H1 (cell line): ENCODE measurements around the gene DSC3. TPM values are rescaled to one million over a fixed set of nuclear protein-coding genes. Genes with fewer than 3 reads are reported as not detected.

Source experiments
- CTCF ChIA-PET: fragments of 300-600 bp; sonication (Branson Sonifier 250); formaldehyde crosslinking; loops from one replicate; lab custom pipeline; 2021; ENCODE audit not compliant: partially characterized antibody; lab: Charles Lee
- POLR2A ChIA-PET: fragments of 300-600 bp; sonication (Branson Sonifier 250); formaldehyde crosslinking; loops from one replicate; lab custom pipeline; 2021; ENCODE audit warnings: inconsistent platforms; ENCODE audit not compliant: partially characterized antibody; lab: Charles Lee
- DNase-seq, 2 experiments: peaks; one replicate each; pipeline versions ENCODE4 v3.0.0 to v3.0.0-alpha.2; 2010 to 2022; ENCODE audit warnings: low spot score in 2 of 2, low read depth in 1 of 2, mixed read lengths in 1 of 2
- FAIRE-seq: peaks from 2 replicates; lab custom pipeline; 2011; peaks lifted over from hg19 to GRCh38; lab: Jason Lieb, UNC
- H2AFZ ChIP-seq: 2 replicates; pipeline ENCODE4 v1.8.1; 2012; ENCODE audit warnings: low read length, inconsistent platforms
- H2AK5ac ChIP-seq: 2 replicates; pipeline ENCODE4 v1.6.1; 2013; ENCODE audit warnings: low read depth, low read length
- H2BK120ac ChIP-seq: replicated peaks from 2 replicates; pipeline ENCODE3; 2013; ENCODE audit warnings: low read depth, low read length, inconsistent platforms
- H2BK12ac ChIP-seq: 2 replicates; pipeline ENCODE4 v1.6.1; 2013; ENCODE audit warnings: low read depth, low read length
- H2BK15ac ChIP-seq: 2 replicates; pipeline ENCODE4 v1.6.1; 2013; ENCODE audit warnings: low read length
- H2BK20ac ChIP-seq: 2 replicates; pipeline ENCODE4 v1.6.1; 2013; ENCODE audit warnings: low read length
- H2BK5ac ChIP-seq: 2 replicates; pipeline ENCODE4 v1.6.1; 2013; ENCODE audit warnings: low read depth, low read length
- H3K14ac ChIP-seq: 2 replicates; pipeline ENCODE4 v1.6.1; 2013; ENCODE audit warnings: inconsistent platforms; ENCODE audit not compliant: insufficient read length
- H3K18ac ChIP-seq: 2 replicates; pipeline ENCODE4 v1.6.1; 2013; ENCODE audit warnings: low read length; ENCODE audit errors: extremely low read depth
- H3K23ac ChIP-seq: 2 replicates; pipeline ENCODE4 v1.6.1; 2013; ENCODE audit warnings: inconsistent platforms; ENCODE audit not compliant: insufficient read length
- H3K23me2 ChIP-seq: 2 replicates; pipeline ENCODE4 v1.6.1; 2013; ENCODE audit warnings: low read depth, low read length
- H3K27ac ChIP-seq: 2 replicates; pipeline ENCODE4 v1.6.1; 2011; ENCODE audit warnings: low read depth, low read length, inconsistent platforms
- H3K27me3 ChIP-seq, 4 experiments: replicated peaks in 1 of 4; 1 replicate in 1 of 4; 2 replicates in 3 of 4; pipeline versions ENCODE4 v1.6.1 to v1.8.1; 2011 to 2013; ENCODE audit warnings: low read length in 3 of 4, mild to moderate bottlenecking in 3 of 4, inconsistent platforms in 2 of 4, mixed read lengths in 2 of 4, moderate library complexity in 1 of 4; ENCODE audit not compliant: control insufficient read depth in 3 of 4, insufficient read depth in 3 of 4; ENCODE audit errors: extremely low read depth in 1 of 4
- H3K36me3 ChIP-seq, 4 experiments: 2 replicates each; pipeline versions ENCODE4 v1.6.1 to v1.8.1; 2011 to 2013; ENCODE audit warnings: mild to moderate bottlenecking in 4 of 4, low read length in 3 of 4, moderate library complexity in 2 of 4, control low read depth in 1 of 4, inconsistent platforms in 1 of 4; ENCODE audit not compliant: insufficient read depth in 4 of 4, control insufficient read depth in 2 of 4
- H3K4ac ChIP-seq: replicated peaks from 2 replicates; pipeline ENCODE3; 2013; ENCODE audit warnings: low read length, low read depth, mixed read lengths, inconsistent platforms; ENCODE audit not compliant: insufficient read length
- H3K4me1 ChIP-seq, 4 experiments: replicated peaks in 1 of 4; 1 replicate in 1 of 4; 2 replicates in 3 of 4; pipeline versions ENCODE4 v1.6.1 to v1.8.1; 2011 to 2013; ENCODE audit warnings: low read length in 3 of 4, inconsistent platforms in 2 of 4, mixed read lengths in 1 of 4; ENCODE audit not compliant: insufficient read depth in 4 of 4, control insufficient read depth in 3 of 4
- H3K4me2 ChIP-seq, 2 experiments: 2 replicates each; pipeline versions ENCODE4 v1.6.1 to v1.8.1; 2011 to 2013; ENCODE audit warnings: low read depth in 2 of 2, low read length in 2 of 2, control low read depth in 1 of 2, inconsistent platforms in 1 of 2, mild to moderate bottlenecking in 1 of 2; ENCODE audit not compliant: insufficient read depth in 1 of 2
- H3K4me3 ChIP-seq, 4 experiments: fragments of 200-600, 300-600 bp in 1 of 4; sonication (generic), shearing (Covaris generic), sonication (Bioruptor Twin) in 1 of 4; 2 replicates each; pipeline versions ENCODE4 v1.5.1 to v1.8.1; 2011 to 2016; ENCODE audit warnings: low read length in 4 of 4, low read depth in 3 of 4, control low read depth in 2 of 4, inconsistent platforms in 2 of 4, mild to moderate bottlenecking in 2 of 4, mixed read lengths in 1 of 4, moderate library complexity in 1 of 4; ENCODE audit not compliant: insufficient read depth in 2 of 4; ENCODE audit errors: extremely low read depth in 1 of 4
- H3K56ac ChIP-seq: replicated peaks from 2 replicates; pipeline ENCODE3; 2013; ENCODE audit warnings: low read depth, mild to moderate bottlenecking, mixed read lengths, low read length, inconsistent platforms; ENCODE audit not compliant: insufficient read length
- H3K79me1 ChIP-seq: 2 replicates; pipeline ENCODE4 v1.6.1; 2013; ENCODE audit warnings: low read depth, low read length, control low read depth
- H3K79me2 ChIP-seq, 2 experiments: 2 replicates each; pipeline versions ENCODE4 v1.6.1 to v1.8.1; 2012 to 2013; ENCODE audit warnings: low read length in 2 of 2, mild to moderate bottlenecking in 2 of 2, inconsistent platforms in 1 of 2; ENCODE audit not compliant: insufficient read depth in 2 of 2, control insufficient read depth in 1 of 2
- H3K9ac ChIP-seq, 4 experiments: replicated peaks in 1 of 4; 1 replicate in 1 of 4; 2 replicates in 3 of 4; pipeline versions ENCODE4 v1.6.1 to v1.8.1; 2011 to 2013; ENCODE audit warnings: low read depth in 3 of 4, low read length in 3 of 4, control low read depth in 2 of 4, mild to moderate bottlenecking in 2 of 4, moderate library complexity in 2 of 4, inconsistent platforms in 1 of 4; ENCODE audit errors: extremely low read depth in 1 of 4
- H3K9me3 ChIP-seq, 2 experiments: 2 replicates each; pipeline versions ENCODE4 v1.6.1 to v1.8.1; 2012 to 2013; ENCODE audit warnings: mild to moderate bottlenecking in 2 of 2, moderate library complexity in 2 of 2, control low read depth in 1 of 2, inconsistent platforms in 1 of 2, low read depth in 1 of 2, low read length in 1 of 2, mixed read lengths in 1 of 2; ENCODE audit not compliant: insufficient read depth in 2 of 2
- H4K20me1 ChIP-seq, 2 experiments: replicated peaks in 1 of 2; 2 replicates each; pipeline versions ENCODE3 to v1.8.1; 2011 to 2013; ENCODE audit warnings: inconsistent platforms in 2 of 2, low read length in 2 of 2, mild to moderate bottlenecking in 1 of 2; ENCODE audit not compliant: insufficient read depth in 2 of 2, control insufficient read depth in 1 of 2
- H4K5ac ChIP-seq: 2 replicates; pipeline ENCODE4 v1.6.1; 2013; ENCODE audit warnings: low read length, low read depth, mixed read lengths, inconsistent platforms; ENCODE audit not compliant: insufficient read length
- H4K8ac ChIP-seq: 2 replicates; pipeline ENCODE4 v1.8.0; 2013; ENCODE audit warnings: mild to moderate bottlenecking, moderate library complexity, low read length, inconsistent platforms; ENCODE audit not compliant: insufficient read depth; ENCODE audit errors: extremely low read depth
- H4K91ac ChIP-seq: replicated peaks from 2 replicates; pipeline ENCODE3; 2013; ENCODE audit warnings: low read length, mixed read lengths, inconsistent platforms; ENCODE audit not compliant: insufficient read length
- BRCA1 ChIP-seq: IDR thresholded peaks from 2 replicates; pipeline ENCODE4 v1.6.1; 2012; ENCODE audit warnings: low read depth, low read length, improper control_type of control experiment
- CHD2 ChIP-seq: IDR thresholded peaks from 2 replicates; pipeline ENCODE4 v1.6.1; 2012; ENCODE audit warnings: low read length, improper control_type of control experiment
- GABPA ChIP-seq: IDR thresholded peaks from 2 replicates; pipeline ENCODE4 v1.6.1; 2011; ENCODE audit warnings: mild to moderate bottlenecking, low read length, moderate library complexity, borderline replicate concordance; ENCODE audit not compliant: insufficient read depth
- NRF1 ChIP-seq: IDR thresholded peaks from 2 replicates; pipeline ENCODE4 v1.6.1; 2011; ENCODE audit warnings: mild to moderate bottlenecking, low read depth, low read length, improper control_type of control experiment
- PHF8 ChIP-seq: fragments of 200-600 bp; sonication (generic); conservative IDR thresholded peaks from 2 replicates; pipeline ENCODE4 v1.7.1; 2012; ENCODE audit warnings: low read depth, mild to moderate bottlenecking, inconsistent platforms, low read length, moderate library complexity
- POLR2A ChIP-seq, 2 experiments: IDR thresholded peaks; 1 replicate in 1 of 2; 2 replicates in 1 of 2; pipeline ENCODE4 v1.6.1; 2011; ENCODE audit warnings: low read depth in 2 of 2, low read length in 2 of 2, mild to moderate bottlenecking in 2 of 2; ENCODE audit errors: control extremely low read depth in 1 of 2
- POU5F1 ChIP-seq: IDR thresholded peaks from 2 replicates; pipeline ENCODE4 v1.6.1; 2011; ENCODE audit warnings: low read depth, mild to moderate bottlenecking, low read length, moderate library complexity
- TAF7 ChIP-seq: optimal IDR thresholded peaks from 2 replicates; pipeline ENCODE3; 2011; ENCODE audit warnings: low read depth, mild to moderate bottlenecking, inconsistent platforms, low read length, moderate library complexity, borderline replicate concordance
- TCF12 ChIP-seq: IDR thresholded peaks from 2 replicates; pipeline ENCODE4 v1.6.1; 2011; ENCODE audit warnings: low read depth, mild to moderate bottlenecking, low read length
- ZNF274 ChIP-seq: IDR thresholded peaks from 2 replicates; pipeline ENCODE4 v1.7.0; 2012; ENCODE audit warnings: low read length, borderline replicate concordance; ENCODE audit errors: extremely low read depth
- WGBS, 2 experiments: shearing (Covaris generic) in 1 of 2; methylation state at CpG; one replicate each; pipeline versions ENCODE4 v1.1.6 to v1.1.7; 2013 to 2015; ENCODE audit warnings: low lambda C conversion rate in 2 of 2, mixed read lengths in 2 of 2, inconsistent platforms in 1 of 2, low coverage in 1 of 2, missing lambda C conversion rate in 1 of 2; ENCODE audit not compliant: insufficient replicate concordance in 2 of 2, insufficient coverage in 1 of 2, insufficient read length in 1 of 2; ENCODE audit errors: extremely low coverage in 1 of 2, missing lambda C conversion rate in 1 of 2; 5-methylcytosine and 5-hydroxymethylcytosine counted together
- polyA plus RNA-seq, 7 experiments: library from polyadenylated mRNA; depleted of rRNA in 3 of 7; stranded (reverse) in 5 of 7; unstranded in 2 of 7; fragments of >200 nt in 5 of 7; fragments of 200-250 nt in 2 of 7; gene quantifications; 1 replicate in 5 of 7; 2 replicates in 1 of 7; 4 replicates in 1 of 7; pipeline versions ENCODE4 v1.2.1 to v1.2.3, GENCODE V29; 2011 to 2013; ENCODE audit warnings: missing spikeins in 2 of 7, mixed read lengths in 2 of 7
- total RNA-seq: library from RNA; stranded (reverse); fragmentation: NEBNext Ultra II Directional; extraction: Animal tissue kit (Norgen Biotek cat#: 25700); gene quantifications from 2 replicates; pipeline ENCODE4 v1.2.1, GENCODE V29; 2021
- TF ChIP-seq, protein P1 (sequence below): IDR thresholded peaks from 2 replicates; pipeline ENCODE4 v1.6.1; 2012; ENCODE audit warnings: inconsistent platforms
- TF ChIP-seq, protein P2 (sequence below), 3 experiments: IDR thresholded peaks; 1 replicate in 2 of 3; 2 replicates in 1 of 3; pipeline versions ENCODE4 v1.5.1 to v1.6.1; 2011; ENCODE audit warnings: low read length in 3 of 3, mild to moderate bottlenecking in 3 of 3, inconsistent platforms in 2 of 3, low read depth in 1 of 3, moderate library complexity in 1 of 3; ENCODE audit not compliant: insufficient read depth in 1 of 3; ENCODE audit errors: control extremely low read depth in 1 of 3

DSC3 gene
- total and polyA plus RNA-seq, 2 of the 8 experiments (the other 6 are each of a cell fraction or from before 2014, with no cell fraction given): 0.70 to 3.7 TPM

DNA sequence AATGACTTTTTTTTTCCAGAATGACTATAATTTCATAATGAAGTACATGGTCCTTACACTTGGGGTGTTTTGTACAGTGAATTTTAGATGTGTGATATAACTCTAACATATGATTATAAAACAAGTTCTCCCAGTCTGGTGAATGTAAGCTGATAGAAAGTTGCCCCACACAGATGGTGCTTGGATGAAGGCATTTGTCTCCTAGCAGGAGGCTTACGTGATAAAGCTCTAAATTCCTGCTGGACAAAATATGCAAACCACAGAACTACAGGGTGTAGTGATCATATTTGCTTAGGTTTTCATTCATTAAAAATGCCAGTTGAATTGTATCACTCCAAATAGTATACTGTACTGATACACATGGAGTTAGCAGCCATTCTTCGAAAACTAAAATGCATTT lies 85.5 kb downstream of the DSC3 start:
- no peaks in the 10 kb centered on the region for H3K4me1 ChIP-seq
- CTCF ChIA-PET: interaction anchor here (1.4 kb wide), 1 partner anchor 13 kb away, joined by 4 read pairs; no protein-coding TSS in a partner anchor
- TF ChIP-seq NRF1: no peak
- TF ChIP-seq, protein P1, sequence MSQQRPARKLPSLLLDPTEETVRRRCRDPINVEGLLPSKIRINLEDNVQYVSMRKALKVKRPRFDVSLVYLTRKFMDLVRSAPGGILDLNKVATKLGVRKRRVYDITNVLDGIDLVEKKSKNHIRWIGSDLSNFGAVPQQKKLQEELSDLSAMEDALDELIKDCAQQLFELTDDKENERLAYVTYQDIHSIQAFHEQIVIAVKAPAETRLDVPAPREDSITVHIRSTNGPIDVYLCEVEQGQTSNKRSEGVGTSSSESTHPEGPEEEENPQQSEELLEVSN: no peak
- TF ChIP-seq BRCA1: no peak
- no peak for TF ChIP-seq POLR2A (IDR thresholded peaks at IDR 0.05; ENCODE audit: control extremely low read depth in 1 of 2, low read depth in 2 of 2, low read length in 2 of 2)
- TF ChIP-seq CHD2: no peak
- no peak for TF ChIP-seq ZNF274
- no peak for TF ChIP-seq TAF7
- TF ChIP-seq, protein P2, sequence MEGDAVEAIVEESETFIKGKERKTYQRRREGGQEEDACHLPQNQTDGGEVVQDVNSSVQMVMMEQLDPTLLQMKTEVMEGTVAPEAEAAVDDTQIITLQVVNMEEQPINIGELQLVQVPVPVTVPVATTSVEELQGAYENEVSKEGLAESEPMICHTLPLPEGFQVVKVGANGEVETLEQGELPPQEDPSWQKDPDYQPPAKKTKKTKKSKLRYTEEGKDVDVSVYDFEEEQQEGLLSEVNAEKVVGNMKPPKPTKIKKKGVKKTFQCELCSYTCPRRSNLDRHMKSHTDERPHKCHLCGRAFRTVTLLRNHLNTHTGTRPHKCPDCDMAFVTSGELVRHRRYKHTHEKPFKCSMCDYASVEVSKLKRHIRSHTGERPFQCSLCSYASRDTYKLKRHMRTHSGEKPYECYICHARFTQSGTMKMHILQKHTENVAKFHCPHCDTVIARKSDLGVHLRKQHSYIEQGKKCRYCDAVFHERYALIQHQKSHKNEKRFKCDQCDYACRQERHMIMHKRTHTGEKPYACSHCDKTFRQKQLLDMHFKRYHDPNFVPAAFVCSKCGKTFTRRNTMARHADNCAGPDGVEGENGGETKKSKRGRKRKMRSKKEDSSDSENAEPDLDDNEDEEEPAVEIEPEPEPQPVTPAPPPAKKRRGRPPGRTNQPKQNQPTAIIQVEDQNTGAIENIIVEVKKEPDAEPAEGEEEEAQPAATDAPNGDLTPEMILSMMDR (IDR thresholded peaks at IDR 0.05; ENCODE audit: control extremely low read depth in 1 of 3, insufficient read depth in 1 of 3, low read depth in 1 of 3, low read length in 3 of 3): no peak
- no peak for TF ChIP-seq TCF12
- no peak for TF ChIP-seq PHF8
- no peak for TF ChIP-seq POU5F1
- no peak for TF ChIP-seq GABPA

More for the DNA sequence above, 85.5 kb downstream of the DSC3 start:
- H3K9me3 ChIP-seq: no peaks in the 10 kb centered on the region
- no peak overlapping the region for H2AK5ac ChIP-seq
- H2BK15ac ChIP-seq: no peak overlapping the region
- no peak for DNase-seq
- no peak overlapping the region for H2AFZ ChIP-seq
- H3K9ac ChIP-seq: no peak overlapping the region
- no peaks in the 10 kb centered on the region for H3K36me3 ChIP-seq
- H3K4me2 ChIP-seq: no peak overlapping the region
- no peak overlapping the region for H3K27ac ChIP-seq
- no peak overlapping the region for H3K18ac ChIP-seq
- 88% methylated on average over 2 of the region's 2 CpGs; no CpG with 5 or more reads in 1 of the 2 experiments for WGBS, 2 experiments
- H4K91ac ChIP-seq: no peak overlapping the region
- POLR2A ChIA-PET: no interaction called here
- H2BK12ac ChIP-seq: no peak overlapping the region
- no peaks in the 10 kb centered on the region for H3K27me3 ChIP-seq
- H4K8ac ChIP-seq: no peak overlapping the region
- H3K79me1 ChIP-seq: no peaks in the 10 kb centered on the region
- H3K23ac ChIP-seq: no peak overlapping the region
- H3K4ac ChIP-seq: no peak overlapping the region
- no peak overlapping the region for H3K14ac ChIP-seq
- no peaks in the 10 kb centered on the region for H3K23me2 ChIP-seq
- H3K79me2 ChIP-seq: no peaks in the 10 kb centered on the region
- H2BK120ac ChIP-seq: no peak overlapping the region
- H3K56ac ChIP-seq: no peak overlapping the region
- no peak overlapping the region for H3K4me3 ChIP-seq
- H2BK20ac ChIP-seq: no peak overlapping the region
- no peak overlapping the region for H2BK5ac ChIP-seq
- FAIRE-seq: no peak
- H4K5ac ChIP-seq: no peak overlapping the region
- no peaks in the 10 kb centered on the region for H4K20me1 ChIP-seq
